GM12878 (cell line): Measurements from ENCODE around the gene INO80D. TPM values are rescaled to one million over a fixed set of nuclear protein-coding genes. Genes with fewer than 3 reads are reported as not detected.

Experiments used
- ATAC-seq: fragments of 200-7000 bp; cut with Tn5 transposase; 3 replicates; pipeline ENCODE4 v1.9.1; 2020; ENCODE audit warnings: mild to moderate bottlenecking, moderate library complexity
- BruUV-seq: library from RNA; stranded (reverse); fragments of 400-500 nt; replicated peaks from 2 replicates; lab custom pipeline; 2021; lab: Mats Ljungman, UMichigan
- CTCF ChIA-PET: fragments of 300-600 bp; sonication (Branson Sonifier 250); formaldehyde crosslinking; extraction: SDS; loops from one replicate; lab custom pipeline; 2021; ENCODE audit warnings: inconsistent platforms; lab: Yijun Ruan, JAX
- POLR2A ChIA-PET: fragments of 350-600 bp; formaldehyde crosslinking; extraction: SDS; loops from one replicate; lab custom pipeline; 2021; ENCODE audit warnings: inconsistent platforms; lab: Charles Lee
- RAD21 ChIA-PET: fragments of 300-600 bp; sonication (Branson Sonifier 250); formaldehyde crosslinking; loops from one replicate; lab custom pipeline; 2023; ENCODE audit warnings: antibody characterized with exemption; ENCODE audit not compliant: unreplicated experiment; lab: Charles Lee
- SMC1A ChIA-PET: fragments of 300-600 bp; sonication (Branson Sonifier 250); formaldehyde crosslinking; loops from one replicate; lab custom pipeline; 2023; ENCODE audit not compliant: unreplicated experiment, uncharacterized antibody; lab: Charles Lee
- DNase-seq: peaks from one replicate; pipeline ENCODE4 v3.0.0-alpha.2; 2011; ENCODE audit warnings: low read depth, low spot score
- FAIRE-seq: peaks from 3 replicates; lab custom pipeline; 2011; peaks lifted over from hg19 to GRCh38; lab: Jason Lieb, UNC
- H2AFZ ChIP-seq: 2 replicates; pipeline ENCODE4 v1.6.0; 2011; ENCODE audit warnings: low read depth, low read length, control low read depth; ENCODE audit not compliant: control insufficient read depth
- H3K27ac ChIP-seq: 2 replicates; pipeline ENCODE4 v1.5.1; 2011; ENCODE audit warnings: control low read depth; ENCODE audit not compliant: control insufficient read depth, insufficient read depth
- H3K27me3 ChIP-seq, 2 experiments: replicated peaks in 1 of 2; 2 replicates each; pipeline versions ENCODE4 v1.6.0 to v1.6.1; 2011; ENCODE audit warnings: low read length in 1 of 2; ENCODE audit not compliant: control insufficient read depth in 2 of 2, insufficient read depth in 2 of 2
- H3K36me3 ChIP-seq, 2 experiments: 2 replicates each; pipeline ENCODE4 v1.5.1; 2011; ENCODE audit warnings: low read length in 1 of 2; ENCODE audit not compliant: control insufficient read depth in 2 of 2, insufficient read depth in 2 of 2
- H3K4me1 ChIP-seq: 2 replicates; pipeline ENCODE4 v1.6.1; 2011; ENCODE audit warnings: mild to moderate bottlenecking, low read length, moderate library complexity, mixed read lengths; ENCODE audit not compliant: control insufficient read depth, insufficient read depth
- H3K4me2 ChIP-seq: 2 replicates; pipeline ENCODE4 v1.6.0; 2011; ENCODE audit warnings: control low read depth; ENCODE audit not compliant: control insufficient read depth, insufficient read depth
- H3K4me3 ChIP-seq: fragments of 200-600 bp; sonication (generic); 2 replicates; pipeline ENCODE4 v1.5.1; 2016
- H3K79me2 ChIP-seq: 2 replicates; pipeline ENCODE4 v1.6.0; 2011; ENCODE audit warnings: low read length; ENCODE audit not compliant: control insufficient read depth, insufficient read depth
- H3K9ac ChIP-seq: 2 replicates; pipeline ENCODE4 v1.8.0; 2011; ENCODE audit warnings: low read length, control low read depth, mixed read lengths; ENCODE audit not compliant: control insufficient read depth, insufficient read depth
- H3K9me3 ChIP-seq: replicated peaks from 3 replicates; pipeline ENCODE4 v1.5.1; 2011; ENCODE audit warnings: mild to moderate bottlenecking, low read length; ENCODE audit not compliant: control insufficient read depth, insufficient read depth
- H4K20me1 ChIP-seq: 2 replicates; pipeline ENCODE4 v1.6.0; 2011; ENCODE audit not compliant: control insufficient read depth, insufficient read depth
- CHD2 ChIP-seq: IDR thresholded peaks from 2 replicates; pipeline ENCODE4 v1.6.1; 2011; ENCODE audit warnings: low read depth, low read length, improper control_type of control experiment, borderline replicate concordance
- IKZF2 ChIP-seq, 2 experiments: fragments of 450-650 bp; IDR thresholded peaks; 2 replicates each; pipeline ENCODE4 v1.6.1; 2017; ENCODE audit warnings: mild to moderate bottlenecking in 2 of 2, moderate library complexity in 2 of 2
- KAT2A ChIP-seq: conservative IDR thresholded peaks from 2 replicates; pipeline ENCODE4 v1.6.1; 2011; ENCODE audit warnings: low read depth, low read length; ENCODE audit not compliant: control insufficient read depth
- MTA2 ChIP-seq: fragments of 450-650 bp; IDR thresholded peaks from 2 replicates; pipeline ENCODE4 v1.6.1; 2016; ENCODE audit warnings: low read depth, mild to moderate bottlenecking, moderate library complexity
- MYC ChIP-seq: IDR thresholded peaks from 2 replicates; pipeline ENCODE4 v1.6.1; 2011; ENCODE audit warnings: mild to moderate bottlenecking, low read length, moderate library complexity, inconsistent platforms; ENCODE audit not compliant: insufficient read depth, insufficient replicate concordance, insufficient read length, severe bottlenecking
- NFIC ChIP-seq: IDR thresholded peaks from 2 replicates; pipeline ENCODE4 v1.6.1; 2012; ENCODE audit warnings: low read depth, mild to moderate bottlenecking, inconsistent platforms, low read length, moderate library complexity
- NFYA ChIP-seq: IDR thresholded peaks from 2 replicates; pipeline ENCODE4 v1.6.1; 2011; ENCODE audit warnings: low read depth, mild to moderate bottlenecking, low read length, improper control_type of control experiment, borderline replicate concordance
- PAX5 ChIP-seq: IDR thresholded peaks from 2 replicates; pipeline ENCODE4 v1.6.1; 2011; ENCODE audit warnings: low read depth, low read length, borderline replicate concordance
- POLR2AphosphoS2 ChIP-seq: IDR thresholded peaks from 2 replicates; pipeline ENCODE4 v1.6.1; 2011; ENCODE audit warnings: low read depth, mild to moderate bottlenecking, low read length, improper control_type of control experiment, moderate library complexity
- POU2F2 ChIP-seq: IDR thresholded peaks from 3 replicates; pipeline ENCODE4 v1.6.1; 2011; ENCODE audit warnings: low read depth, mild to moderate bottlenecking, low read length, borderline replicate concordance
- RAD51 ChIP-seq: fragments of 450-650 bp; IDR thresholded peaks from 2 replicates; pipeline ENCODE4 v1.6.1; 2016; ENCODE audit warnings: moderate library complexity, mild to moderate bottlenecking, inconsistent platforms
- RCOR1 ChIP-seq: conservative IDR thresholded peaks from 2 replicates; pipeline ENCODE4 v1.6.1; 2012; ENCODE audit warnings: low read depth, low read length, improper control_type of control experiment
- ZZZ3 ChIP-seq: IDR thresholded peaks from 2 replicates; pipeline ENCODE4 v1.6.1; 2011; ENCODE audit warnings: low read depth; ENCODE audit not compliant: control insufficient read depth, insufficient read length
- WGBS: methylation state at CpG from one replicate; pipeline ENCODE4 v1.1.6; 2016; ENCODE audit warnings: low lambda C conversion rate; ENCODE audit not compliant: insufficient replicate concordance, insufficient coverage; ENCODE audit errors: missing lambda C conversion rate; 5-methylcytosine and 5-hydroxymethylcytosine counted together
- in situ Hi-C: fragments of 300-500 bp; cut with MboI; formaldehyde crosslinking; loops from 9 replicates; pipeline ENCODE4 v1.14.3; 2018; ENCODE audit warnings: mixed read lengths
- intact Hi-C: fragments of 100-400 bp; cut with micrococcal nuclease; formaldehyde crosslinking; loops from one replicate; pipeline ENCODE4 v1.14.2; 2022; ENCODE audit not compliant: unreplicated experiment
- polyA plus RNA-seq, 11 experiments: library from polyadenylated mRNA; depleted of rRNA in 4 of 11; unstranded in 6 of 11; stranded (reverse) in 5 of 11; fragments of >200 nt; fragmentation: Nextera tagmentation in 4 of 11; fragmentation: Illumina TruSeq in 1 of 11; extraction: Ambion mirVana in 4 of 11; extraction: Trizol in 1 of 11; gene quantifications; 1 replicate in 1 of 11; 2 replicates in 10 of 11; pipeline versions ENCODE4 v1.2.1 to v1.2.3, GENCODE V29; 2011 to 2016; ENCODE audit warnings: inconsistent platforms in 2 of 11, missing spikeins in 2 of 11, low read depth in 1 of 11
- total RNA-seq, 4 experiments: library from RNA; depleted of rRNA in 3 of 4; stranded (reverse); fragments of >200 nt in 3 of 4; fragmentation: Illumina TruSeq in 1 of 4; extraction: Trizol in 1 of 4; gene quantifications; 2 replicates each; pipeline versions ENCODE4 v1.2.1 to v1.2.3, GENCODE V29; 2013 to 2021
- TF ChIP-seq, protein P1 (sequence below): fragments of 450-650 bp; formaldehyde crosslinking; IDR thresholded peaks from 2 replicates; pipeline ENCODE4 v1.4.0; 2022; ENCODE audit warnings: mild to moderate bottlenecking, moderate library complexity
- TF ChIP-seq, protein P2 (sequence below): fragments of 450-650 bp; IDR thresholded peaks from 2 replicates; pipeline ENCODE4 v1.6.1; 2016; ENCODE audit warnings: mild to moderate bottlenecking
- TF ChIP-seq, protein P3 (sequence below): IDR thresholded peaks from 2 replicates; pipeline ENCODE4 v1.6.1; 2011; ENCODE audit warnings: borderline replicate concordance, low read depth, mild to moderate bottlenecking, moderate library complexity, mixed read lengths, low read length; ENCODE audit not compliant: insufficient read depth; ENCODE audit errors: extremely low read length

INO80D gene
- total and polyA plus RNA-seq, 10 of the 15 experiments (the other 5 are each of a cell fraction or from before 2014, with no cell fraction given) = 0.73 to 16.3 (median 4.7) TPM

DNA sequence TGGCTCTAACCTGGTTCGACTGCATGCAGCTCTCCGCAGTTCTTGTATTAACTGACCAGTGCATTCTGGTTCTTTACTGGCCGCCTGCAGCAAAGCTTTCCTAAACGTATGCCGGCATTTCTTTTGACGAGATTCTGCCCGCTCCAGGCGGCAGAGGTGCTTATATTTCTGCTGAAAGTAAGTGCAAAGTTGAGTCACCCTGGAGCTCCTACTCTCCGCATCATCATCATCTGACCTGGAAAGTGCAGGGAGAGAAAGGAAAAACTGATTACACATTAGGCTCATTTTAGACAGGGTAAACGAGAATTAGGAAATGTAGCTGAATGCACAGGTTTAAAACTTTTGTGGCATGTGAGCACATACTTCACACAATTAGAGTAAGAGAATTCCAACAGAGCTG is 57.9 kb downstream of the INO80D start:
- DNase-seq (no peak), ATAC-seq (no peak), FAIRE-seq (no peak)
- intact Hi-C loops (no loop called here), in situ Hi-C loops (no loop called here)
- CTCF ChIA-PET = no interaction called here
- BruUV-seq = no TSS peak
- Histone ChIP-seq H3K9me3 (peaks cover 6% of the 10 kb centered on the region; the same call in 2 of the 3 replicates), H3K27me3 (no peaks in the 10 kb centered on the region), H3K4me2 (no peak overlapping the region), H3K79me2 (peaks cover 3% of the 10 kb centered on the region; the same call in 1 of the 2 replicates), H2AFZ (no peak overlapping the region), H3K27ac (no peak overlapping the region), H3K36me3 (peaks cover 4 to 22% of the 10 kb centered on the region in 2 experiments; a peak in 3 of 4 replicates), H3K4me1 (peaks cover 6% of the 10 kb centered on the region; the same call in 1 of the 2 replicates), H3K9ac (no peak overlapping the region), H3K4me3 (no peak overlapping the region), H4K20me1 (no peaks in the 10 kb centered on the region)
- TF ChIP-seq, protein P1, sequence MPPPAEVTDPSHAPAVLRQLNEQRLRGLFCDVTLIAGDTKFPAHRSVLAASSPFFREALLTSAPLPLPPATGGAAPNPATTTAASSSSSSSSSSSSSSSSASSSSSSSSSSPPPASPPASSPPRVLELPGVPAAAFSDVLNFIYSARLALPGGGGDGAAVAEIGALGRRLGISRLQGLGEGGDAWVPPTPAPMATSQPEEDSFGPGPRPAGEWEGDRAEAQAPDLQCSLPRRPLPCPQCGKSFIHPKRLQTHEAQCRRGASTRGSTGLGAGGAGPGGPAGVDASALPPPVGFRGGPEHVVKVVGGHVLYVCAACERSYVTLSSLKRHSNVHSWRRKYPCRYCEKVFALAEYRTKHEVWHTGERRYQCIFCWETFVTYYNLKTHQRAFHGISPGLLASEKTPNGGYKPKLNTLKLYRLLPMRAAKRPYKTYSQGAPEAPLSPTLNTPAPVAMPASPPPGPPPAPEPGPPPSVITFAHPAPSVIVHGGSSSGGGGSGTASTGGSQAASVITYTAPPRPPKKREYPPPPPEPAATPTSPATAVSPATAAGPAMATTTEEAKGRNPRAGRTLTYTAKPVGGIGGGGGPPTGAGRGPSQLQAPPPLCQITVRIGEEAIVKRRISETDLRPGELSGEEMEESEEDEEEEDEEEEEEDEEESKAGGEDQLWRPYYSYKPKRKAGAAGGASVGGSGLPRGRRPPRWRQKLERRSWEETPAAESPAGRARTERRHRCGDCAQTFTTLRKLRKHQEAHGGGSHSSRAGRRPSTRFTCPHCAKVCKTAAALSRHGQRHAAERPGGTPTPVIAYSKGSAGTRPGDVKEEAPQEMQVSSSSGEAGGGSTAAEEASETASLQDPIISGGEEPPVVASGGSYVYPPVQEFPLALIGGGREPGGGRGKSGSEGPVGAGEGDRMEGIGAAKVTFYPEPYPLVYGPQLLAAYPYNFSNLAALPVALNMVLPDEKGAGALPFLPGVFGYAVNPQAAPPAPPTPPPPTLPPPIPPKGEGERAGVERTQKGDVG = no peak
- TF ChIP-seq NFYA = no peak
- no peak for TF ChIP-seq IKZF2 (IDR thresholded peaks at IDR 0.05)
- no peak for TF ChIP-seq CHD2
- no peak for TF ChIP-seq NFIC
- no peak for TF ChIP-seq MYC
- TF ChIP-seq POLR2AphosphoS2 = no peak
- TF ChIP-seq PAX5 = no peak
- no peak for TF ChIP-seq MTA2
- TF ChIP-seq RAD51 = no peak
- TF ChIP-seq KAT2A = no peak
- TF ChIP-seq RCOR1 = no peak
- no peak for TF ChIP-seq ZZZ3
- no peak for TF ChIP-seq POU2F2
- TF ChIP-seq, protein P2, sequence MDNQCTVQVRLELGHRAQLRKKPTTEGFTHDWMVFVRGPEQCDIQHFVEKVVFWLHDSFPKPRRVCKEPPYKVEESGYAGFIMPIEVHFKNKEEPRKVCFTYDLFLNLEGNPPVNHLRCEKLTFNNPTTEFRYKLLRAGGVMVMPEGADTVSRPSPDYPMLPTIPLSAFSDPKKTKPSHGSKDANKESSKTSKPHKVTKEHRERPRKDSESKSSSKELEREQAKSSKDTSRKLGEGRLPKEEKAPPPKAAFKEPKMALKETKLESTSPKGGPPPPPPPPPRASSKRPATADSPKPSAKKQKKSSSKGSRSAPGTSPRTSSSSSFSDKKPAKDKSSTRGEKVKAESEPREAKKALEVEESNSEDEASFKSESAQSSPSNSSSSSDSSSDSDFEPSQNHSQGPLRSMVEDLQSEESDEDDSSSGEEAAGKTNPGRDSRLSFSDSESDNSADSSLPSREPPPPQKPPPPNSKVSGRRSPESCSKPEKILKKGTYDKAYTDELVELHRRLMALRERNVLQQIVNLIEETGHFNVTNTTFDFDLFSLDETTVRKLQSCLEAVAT = no peak
- TF ChIP-seq, protein P3, sequence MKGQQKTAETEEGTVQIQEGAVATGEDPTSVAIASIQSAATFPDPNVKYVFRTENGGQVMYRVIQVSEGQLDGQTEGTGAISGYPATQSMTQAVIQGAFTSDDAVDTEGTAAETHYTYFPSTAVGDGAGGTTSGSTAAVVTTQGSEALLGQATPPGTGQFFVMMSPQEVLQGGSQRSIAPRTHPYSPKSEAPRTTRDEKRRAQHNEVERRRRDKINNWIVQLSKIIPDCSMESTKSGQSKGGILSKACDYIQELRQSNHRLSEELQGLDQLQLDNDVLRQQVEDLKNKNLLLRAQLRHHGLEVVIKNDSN = no peak
- RAD21 ChIA-PET = no interaction called here
- 94% methylated on average over 10 of the region's 10 CpGs for WGBS
- POLR2A ChIA-PET = interaction anchor here (1.4 kb wide), 1 partner anchor 9 kb away, joined by 3 read pairs; no protein-coding TSS in a partner anchor
- SMC1A ChIA-PET = interaction anchor here (2.0 kb wide), 1 partner anchor 9 kb away, joined by 5 read pairs; no protein-coding TSS in a partner anchor
